Loucy (cell line): Measurements from ENCODE around the gene IRF2.

Experiments
- H2AFZ ChIP-seq: fragments of 200-600 bp; sonication (generic); 2 replicates; pipeline ENCODE4 v1.6.0; 2016; ENCODE audit warnings: antibody characterized with exemption, mild to moderate bottlenecking, low read length, moderate library complexity
- H3F3A ChIP-seq: fragments of 200-600 bp; 2 replicates; pipeline ENCODE4 v1.6.0; 2016; ENCODE audit warnings: antibody characterized with exemption, low read depth, mild to moderate bottlenecking
- H3K27me3 ChIP-seq: fragments of 200-600 bp; sonication (generic); 2 replicates; pipeline ENCODE4 v1.6.1; 2014; ENCODE audit warnings: low read length, mild to moderate bottlenecking; ENCODE audit not compliant: insufficient read depth, poor library complexity, severe bottlenecking
- H3K36me3 ChIP-seq: fragments of 200-600 bp; sonication (generic); 2 replicates; pipeline ENCODE4 v1.6.1; 2016; ENCODE audit warnings: low read length; ENCODE audit not compliant: insufficient read depth
- H3K4me1 ChIP-seq: fragments of 200-600 bp; sonication (generic); 2 replicates; pipeline ENCODE4 v1.5.1; 2014; ENCODE audit warnings: low read length, mild to moderate bottlenecking; ENCODE audit not compliant: insufficient read depth, poor library complexity, severe bottlenecking
- H3K4me2 ChIP-seq: fragments of 200-600 bp; sonication (generic); 2 replicates; pipeline ENCODE4 v1.6.0; 2014; ENCODE audit warnings: antibody characterized with exemption, low read length, low read depth, mild to moderate bottlenecking; ENCODE audit not compliant: poor library complexity, severe bottlenecking
- H3K4me3 ChIP-seq: fragments of 200-600 bp; sonication (generic); 2 replicates; pipeline ENCODE4 v1.5.1; 2014; ENCODE audit warnings: low read length, mild to moderate bottlenecking, mixed read lengths; ENCODE audit not compliant: poor library complexity, severe bottlenecking
- H3K79me2 ChIP-seq: fragments of 200-600 bp; sonication (generic); 2 replicates; pipeline ENCODE4 v1.6.1; 2014; ENCODE audit warnings: low read length; ENCODE audit not compliant: insufficient read depth
- H3K9ac ChIP-seq: fragments of 200-600 bp; sonication (generic); 2 replicates; pipeline ENCODE4 v1.6.0; 2014; ENCODE audit warnings: mild to moderate bottlenecking, low read depth, low read length, moderate library complexity; ENCODE audit not compliant: poor library complexity, severe bottlenecking
- H3K9me2 ChIP-seq: fragments of 200-600 bp; sonication (generic); replicated peaks from 2 replicates; pipeline ENCODE4 v1.6.1; 2016; ENCODE audit warnings: low read depth, low read length, mixed read lengths
- H3K9me3 ChIP-seq: fragments of 200-600 bp; sonication (generic); 2 replicates; pipeline ENCODE4 v1.6.1; 2014; ENCODE audit warnings: mild to moderate bottlenecking, antibody characterized with exemption, low read length, low read depth; ENCODE audit not compliant: insufficient read depth
- H4K20me1 ChIP-seq: fragments of 200-600 bp; sonication (generic); 2 replicates; pipeline ENCODE4 v1.6.0; 2014; ENCODE audit warnings: antibody characterized with exemption, low read length, mild to moderate bottlenecking; ENCODE audit not compliant: insufficient read depth, poor library complexity, severe bottlenecking
- EZH2phosphoT487 ChIP-seq: fragments of 200-600 bp; IDR thresholded peaks from 2 replicates; pipeline ENCODE4 v1.6.1; 2018; ENCODE audit warnings: antibody characterized with exemption, mild to moderate bottlenecking, moderate library complexity, borderline replicate concordance
- TF ChIP-seq, protein P1 (sequence below): fragments of 200-600 bp; sonication (generic); conservative IDR thresholded peaks from 2 replicates; pipeline ENCODE4 v1.5.1; 2014; ENCODE audit warnings: mild to moderate bottlenecking, antibody characterized with exemption, low read length

Gene IRF2

DNA sequence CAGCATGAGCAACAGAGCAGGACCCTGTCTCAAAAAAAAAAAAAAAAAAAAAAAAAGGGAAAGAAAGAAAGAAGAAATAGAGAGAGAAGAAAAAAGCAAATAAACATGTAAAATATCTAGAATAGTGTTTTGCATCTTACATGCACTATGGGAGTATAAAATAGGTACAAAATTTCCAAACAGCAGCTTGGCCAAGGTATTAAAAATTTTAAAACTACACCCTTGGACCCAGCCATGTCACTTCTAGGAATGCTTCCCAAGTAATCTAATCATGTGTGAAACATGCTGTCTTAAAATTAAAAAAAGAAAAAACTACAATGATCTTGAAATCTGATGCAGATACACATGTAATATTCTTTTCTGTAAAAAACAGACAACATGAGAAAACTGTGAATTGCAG is 21.6 kb downstream of the IRF2 start:
- no peak for TF ChIP-seq EZH2phosphoT487
- TF ChIP-seq, protein P1, sequence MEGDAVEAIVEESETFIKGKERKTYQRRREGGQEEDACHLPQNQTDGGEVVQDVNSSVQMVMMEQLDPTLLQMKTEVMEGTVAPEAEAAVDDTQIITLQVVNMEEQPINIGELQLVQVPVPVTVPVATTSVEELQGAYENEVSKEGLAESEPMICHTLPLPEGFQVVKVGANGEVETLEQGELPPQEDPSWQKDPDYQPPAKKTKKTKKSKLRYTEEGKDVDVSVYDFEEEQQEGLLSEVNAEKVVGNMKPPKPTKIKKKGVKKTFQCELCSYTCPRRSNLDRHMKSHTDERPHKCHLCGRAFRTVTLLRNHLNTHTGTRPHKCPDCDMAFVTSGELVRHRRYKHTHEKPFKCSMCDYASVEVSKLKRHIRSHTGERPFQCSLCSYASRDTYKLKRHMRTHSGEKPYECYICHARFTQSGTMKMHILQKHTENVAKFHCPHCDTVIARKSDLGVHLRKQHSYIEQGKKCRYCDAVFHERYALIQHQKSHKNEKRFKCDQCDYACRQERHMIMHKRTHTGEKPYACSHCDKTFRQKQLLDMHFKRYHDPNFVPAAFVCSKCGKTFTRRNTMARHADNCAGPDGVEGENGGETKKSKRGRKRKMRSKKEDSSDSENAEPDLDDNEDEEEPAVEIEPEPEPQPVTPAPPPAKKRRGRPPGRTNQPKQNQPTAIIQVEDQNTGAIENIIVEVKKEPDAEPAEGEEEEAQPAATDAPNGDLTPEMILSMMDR: no peak
- H4K20me1 ChIP-seq: peaks cover 10% of the 10 kb centered on the region
- peaks cover 90% of the 10 kb centered on the region for H3K79me2 ChIP-seq
- H3K36me3 ChIP-seq: peaks cover 8% of the 10 kb centered on the region; the same call in 1 of the 2 replicates
- no peaks in the 10 kb centered on the region for H3K27me3 ChIP-seq
- H3K4me1 ChIP-seq: peaks cover 16% of the 10 kb centered on the region
- H3K9me2 ChIP-seq: no peaks in the 10 kb centered on the region
- H3K9ac ChIP-seq: peak overlapping the region; percentile 26
- no peak overlapping the region for H2AFZ ChIP-seq
- H3F3A ChIP-seq: no peaks in the 10 kb centered on the region
- no peaks in the 10 kb centered on the region for H3K9me3 ChIP-seq
- no peak overlapping the region for H3K4me3 ChIP-seq
- H3K4me2 ChIP-seq: peak overlapping the region; percentile 83

- Histone ChIP-seq H2AFZ (no peak overlapping the region), H3K4me1 (peaks cover 15% of the 10 kb centered on the region), H3K79me2 (peaks cover 90% of the 10 kb centered on the region)
Observed at GRCh38 chr4:184451726-184452125, 22.6 kb downstream of the IRF2 start.

GRCh38 chr4:184450743-184451535 is 23.4 kb downstream of the IRF2 start:
- H3K4me1 ChIP-seq: peaks cover 15% of the 10 kb centered on the region
- peaks cover 6% of the 10 kb centered on the region for H4K20me1 ChIP-seq
- peaks cover 89% of the 10 kb centered on the region for H3K79me2 ChIP-seq

More at GRCh38 chr4:184451726-184452125, 22.6 kb downstream of the IRF2 start:
- Histone ChIP-seq H3K9me2 (no peaks in the 10 kb centered on the region), H3K9me3 (no peaks in the 10 kb centered on the region), H3F3A (no peaks in the 10 kb centered on the region), H3K36me3 (peaks cover 10% of the 10 kb centered on the region; the same call in 1 of the 2 replicates), H3K4me2 (no peak overlapping the region), H4K20me1 (peaks cover 6% of the 10 kb centered on the region), H3K9ac (no peak overlapping the region), H3K4me3 (no peak overlapping the region), H3K27me3 (no peaks in the 10 kb centered on the region)
- no peak for TF ChIP-seq EZH2phosphoT487
- TF ChIP-seq, protein P1: no peak

More at GRCh38 chr4:184450743-184451535, 23.4 kb downstream of the IRF2 start:
- no peaks in the 10 kb centered on the region for H3F3A ChIP-seq
- H3K9me3 ChIP-seq: no peaks in the 10 kb centered on the region
- no peak overlapping the region for H3K9ac ChIP-seq
- H3K36me3 ChIP-seq: peaks cover 10% of the 10 kb centered on the region; the same call in 1 of the 2 replicates
- no peak overlapping the region for H2AFZ ChIP-seq
- TF ChIP-seq, protein P1: no peak
- TF ChIP-seq EZH2phosphoT487: no peak
- H3K27me3 ChIP-seq: no peaks in the 10 kb centered on the region
- no peaks in the 10 kb centered on the region for H3K9me2 ChIP-seq
- no peak overlapping the region for H3K4me2 ChIP-seq
- no peak overlapping the region for H3K4me3 ChIP-seq
